H1 (cell line): ENCODE results near the gene SECTM1. TPM values are rescaled to one million over a fixed set of nuclear protein-coding genes. Genes with fewer than 3 reads are reported as not detected.
A peak's percentile ranks its signal among the peaks of the same experiment; 100 is the strongest.

ENCODE experiments used
- CTCF ChIA-PET: fragments of 300-600 bp; sonication (Branson Sonifier 250); formaldehyde crosslinking; loops from one replicate; lab custom pipeline; 2021; ENCODE audit not compliant: partially characterized antibody; lab: Charles Lee
- POLR2A ChIA-PET: fragments of 300-600 bp; sonication (Branson Sonifier 250); formaldehyde crosslinking; loops from one replicate; lab custom pipeline; 2021; ENCODE audit warnings: inconsistent platforms; ENCODE audit not compliant: partially characterized antibody; lab: Charles Lee
- DNase-seq, 2 experiments: peaks; one replicate each; pipeline versions ENCODE4 v3.0.0 to v3.0.0-alpha.2; 2010 to 2022; ENCODE audit warnings: low spot score in 2 of 2, low read depth in 1 of 2, mixed read lengths in 1 of 2
- FAIRE-seq: peaks from 2 replicates; lab custom pipeline; 2011; peaks lifted over from hg19 to GRCh38; lab: Jason Lieb, UNC
- H2AFZ ChIP-seq: 2 replicates; pipeline ENCODE4 v1.8.1; 2012; ENCODE audit warnings: low read length, inconsistent platforms
- H2AK5ac ChIP-seq: 2 replicates; pipeline ENCODE4 v1.6.1; 2013; ENCODE audit warnings: low read depth, low read length
- H2BK120ac ChIP-seq: replicated peaks from 2 replicates; pipeline ENCODE3; 2013; ENCODE audit warnings: low read depth, low read length, inconsistent platforms
- H2BK12ac ChIP-seq: 2 replicates; pipeline ENCODE4 v1.6.1; 2013; ENCODE audit warnings: low read depth, low read length
- H2BK15ac ChIP-seq: 2 replicates; pipeline ENCODE4 v1.6.1; 2013; ENCODE audit warnings: low read length
- H2BK20ac ChIP-seq: 2 replicates; pipeline ENCODE4 v1.6.1; 2013; ENCODE audit warnings: low read length
- H2BK5ac ChIP-seq: 2 replicates; pipeline ENCODE4 v1.6.1; 2013; ENCODE audit warnings: low read depth, low read length
- H3K14ac ChIP-seq: 2 replicates; pipeline ENCODE4 v1.6.1; 2013; ENCODE audit warnings: inconsistent platforms; ENCODE audit not compliant: insufficient read length
- H3K18ac ChIP-seq: 2 replicates; pipeline ENCODE4 v1.6.1; 2013; ENCODE audit warnings: low read length; ENCODE audit errors: extremely low read depth
- H3K23ac ChIP-seq: 2 replicates; pipeline ENCODE4 v1.6.1; 2013; ENCODE audit warnings: inconsistent platforms; ENCODE audit not compliant: insufficient read length
- H3K23me2 ChIP-seq: 2 replicates; pipeline ENCODE4 v1.6.1; 2013; ENCODE audit warnings: low read depth, low read length
- H3K27ac ChIP-seq: 2 replicates; pipeline ENCODE4 v1.6.1; 2011; ENCODE audit warnings: low read depth, low read length, inconsistent platforms
- H3K27me3 ChIP-seq, 4 experiments: replicated peaks in 1 of 4; 1 replicate in 1 of 4; 2 replicates in 3 of 4; pipeline versions ENCODE4 v1.6.1 to v1.8.1; 2011 to 2013; ENCODE audit warnings: low read length in 3 of 4, mild to moderate bottlenecking in 3 of 4, inconsistent platforms in 2 of 4, mixed read lengths in 2 of 4, moderate library complexity in 1 of 4; ENCODE audit not compliant: control insufficient read depth in 3 of 4, insufficient read depth in 3 of 4; ENCODE audit errors: extremely low read depth in 1 of 4
- H3K36me3 ChIP-seq, 4 experiments: 2 replicates each; pipeline versions ENCODE4 v1.6.1 to v1.8.1; 2011 to 2013; ENCODE audit warnings: mild to moderate bottlenecking in 4 of 4, low read length in 3 of 4, moderate library complexity in 2 of 4, control low read depth in 1 of 4, inconsistent platforms in 1 of 4; ENCODE audit not compliant: insufficient read depth in 4 of 4, control insufficient read depth in 2 of 4
- H3K4ac ChIP-seq: replicated peaks from 2 replicates; pipeline ENCODE3; 2013; ENCODE audit warnings: low read length, low read depth, mixed read lengths, inconsistent platforms; ENCODE audit not compliant: insufficient read length
- H3K4me1 ChIP-seq, 4 experiments: replicated peaks in 1 of 4; 1 replicate in 1 of 4; 2 replicates in 3 of 4; pipeline versions ENCODE4 v1.6.1 to v1.8.1; 2011 to 2013; ENCODE audit warnings: low read length in 3 of 4, inconsistent platforms in 2 of 4, mixed read lengths in 1 of 4; ENCODE audit not compliant: insufficient read depth in 4 of 4, control insufficient read depth in 3 of 4
- H3K4me2 ChIP-seq, 2 experiments: 2 replicates each; pipeline versions ENCODE4 v1.6.1 to v1.8.1; 2011 to 2013; ENCODE audit warnings: low read depth in 2 of 2, low read length in 2 of 2, control low read depth in 1 of 2, inconsistent platforms in 1 of 2, mild to moderate bottlenecking in 1 of 2; ENCODE audit not compliant: insufficient read depth in 1 of 2
- H3K4me3 ChIP-seq, 4 experiments: fragments of 200-600, 300-600 bp in 1 of 4; sonication (generic), shearing (Covaris generic), sonication (Bioruptor Twin) in 1 of 4; 2 replicates each; pipeline versions ENCODE4 v1.5.1 to v1.8.1; 2011 to 2016; ENCODE audit warnings: low read length in 4 of 4, low read depth in 3 of 4, control low read depth in 2 of 4, inconsistent platforms in 2 of 4, mild to moderate bottlenecking in 2 of 4, mixed read lengths in 1 of 4, moderate library complexity in 1 of 4; ENCODE audit not compliant: insufficient read depth in 2 of 4; ENCODE audit errors: extremely low read depth in 1 of 4
- H3K56ac ChIP-seq: replicated peaks from 2 replicates; pipeline ENCODE3; 2013; ENCODE audit warnings: low read depth, mild to moderate bottlenecking, mixed read lengths, low read length, inconsistent platforms; ENCODE audit not compliant: insufficient read length
- H3K79me1 ChIP-seq: 2 replicates; pipeline ENCODE4 v1.6.1; 2013; ENCODE audit warnings: low read depth, low read length, control low read depth
- H3K79me2 ChIP-seq, 2 experiments: 2 replicates each; pipeline versions ENCODE4 v1.6.1 to v1.8.1; 2012 to 2013; ENCODE audit warnings: low read length in 2 of 2, mild to moderate bottlenecking in 2 of 2, inconsistent platforms in 1 of 2; ENCODE audit not compliant: insufficient read depth in 2 of 2, control insufficient read depth in 1 of 2
- H3K9ac ChIP-seq, 4 experiments: replicated peaks in 1 of 4; 1 replicate in 1 of 4; 2 replicates in 3 of 4; pipeline versions ENCODE4 v1.6.1 to v1.8.1; 2011 to 2013; ENCODE audit warnings: low read depth in 3 of 4, low read length in 3 of 4, control low read depth in 2 of 4, mild to moderate bottlenecking in 2 of 4, moderate library complexity in 2 of 4, inconsistent platforms in 1 of 4; ENCODE audit errors: extremely low read depth in 1 of 4
- H3K9me3 ChIP-seq, 2 experiments: 2 replicates each; pipeline versions ENCODE4 v1.6.1 to v1.8.1; 2012 to 2013; ENCODE audit warnings: mild to moderate bottlenecking in 2 of 2, moderate library complexity in 2 of 2, control low read depth in 1 of 2, inconsistent platforms in 1 of 2, low read depth in 1 of 2, low read length in 1 of 2, mixed read lengths in 1 of 2; ENCODE audit not compliant: insufficient read depth in 2 of 2
- H4K20me1 ChIP-seq, 2 experiments: replicated peaks in 1 of 2; 2 replicates each; pipeline versions ENCODE3 to v1.8.1; 2011 to 2013; ENCODE audit warnings: inconsistent platforms in 2 of 2, low read length in 2 of 2, mild to moderate bottlenecking in 1 of 2; ENCODE audit not compliant: insufficient read depth in 2 of 2, control insufficient read depth in 1 of 2
- H4K5ac ChIP-seq: 2 replicates; pipeline ENCODE4 v1.6.1; 2013; ENCODE audit warnings: low read length, low read depth, mixed read lengths, inconsistent platforms; ENCODE audit not compliant: insufficient read length
- H4K8ac ChIP-seq: 2 replicates; pipeline ENCODE4 v1.8.0; 2013; ENCODE audit warnings: mild to moderate bottlenecking, moderate library complexity, low read length, inconsistent platforms; ENCODE audit not compliant: insufficient read depth; ENCODE audit errors: extremely low read depth
- H4K91ac ChIP-seq: replicated peaks from 2 replicates; pipeline ENCODE3; 2013; ENCODE audit warnings: low read length, mixed read lengths, inconsistent platforms; ENCODE audit not compliant: insufficient read length
- ASH2L ChIP-seq: fragments of 200-600, 300-600 bp; sonication (generic); IDR thresholded peaks from one replicate; pipeline ENCODE4 v1.7.1; 2017; ENCODE audit warnings: low read length
- CBX8 ChIP-seq: fragments of 300-800, 300-1000 bp; sonication (generic); IDR thresholded peaks from 2 replicates; pipeline ENCODE4 v1.7.1; 2016; ENCODE audit warnings: low read depth, low read length, borderline replicate concordance
- CTBP2 ChIP-seq: IDR thresholded peaks from 2 replicates; pipeline ENCODE4 v1.7.0; 2011; ENCODE audit warnings: borderline replicate concordance, mild to moderate bottlenecking, moderate library complexity, mixed read lengths, low read length; ENCODE audit not compliant: insufficient read depth, insufficient read length
- GTF2F1 ChIP-seq: IDR thresholded peaks from 2 replicates; pipeline ENCODE4 v1.6.1; 2012; ENCODE audit warnings: low read depth, low read length, improper control_type of control experiment, borderline replicate concordance
- KDM5A ChIP-seq: fragments of 200-600 bp; IDR thresholded peaks from 2 replicates; pipeline ENCODE4 v1.7.1; 2012; ENCODE audit warnings: mild to moderate bottlenecking, low read length, inconsistent platforms, mixed read lengths
- PHF8 ChIP-seq: fragments of 200-600 bp; sonication (generic); conservative IDR thresholded peaks from 2 replicates; pipeline ENCODE4 v1.7.1; 2012; ENCODE audit warnings: low read depth, mild to moderate bottlenecking, inconsistent platforms, low read length, moderate library complexity
- POLR2AphosphoS5 ChIP-seq: IDR thresholded peaks from 2 replicates; pipeline ENCODE4 v1.6.1; 2011; ENCODE audit warnings: low read depth, low read length
- WGBS, 2 experiments: shearing (Covaris generic) in 1 of 2; methylation state at CpG; one replicate each; pipeline versions ENCODE4 v1.1.6 to v1.1.7; 2013 to 2015; ENCODE audit warnings: low lambda C conversion rate in 2 of 2, mixed read lengths in 2 of 2, inconsistent platforms in 1 of 2, low coverage in 1 of 2, missing lambda C conversion rate in 1 of 2; ENCODE audit not compliant: insufficient replicate concordance in 2 of 2, insufficient coverage in 1 of 2, insufficient read length in 1 of 2; ENCODE audit errors: extremely low coverage in 1 of 2, missing lambda C conversion rate in 1 of 2; 5-methylcytosine and 5-hydroxymethylcytosine counted together
- polyA plus RNA-seq, 7 experiments: library from polyadenylated mRNA; depleted of rRNA in 3 of 7; stranded (reverse) in 5 of 7; unstranded in 2 of 7; fragments of >200 nt in 5 of 7; fragments of 200-250 nt in 2 of 7; gene quantifications; 1 replicate in 5 of 7; 2 replicates in 1 of 7; 4 replicates in 1 of 7; pipeline versions ENCODE4 v1.2.1 to v1.2.3, GENCODE V29; 2011 to 2013; ENCODE audit warnings: missing spikeins in 2 of 7, mixed read lengths in 2 of 7
- total RNA-seq: library from RNA; stranded (reverse); fragmentation: NEBNext Ultra II Directional; extraction: Animal tissue kit (Norgen Biotek cat#: 25700); gene quantifications from 2 replicates; pipeline ENCODE4 v1.2.1, GENCODE V29; 2021
- TF ChIP-seq, protein P1 (sequence below): IDR thresholded peaks from 2 replicates; pipeline ENCODE4 v1.6.1; 2012; ENCODE audit warnings: inconsistent platforms
- TF ChIP-seq, protein P2 (sequence below): IDR thresholded peaks from 2 replicates; pipeline ENCODE4 v1.6.1; 2012; ENCODE audit warnings: inconsistent platforms

Gene SECTM1
- total and polyA plus RNA-seq, 2 of the 8 experiments (the other 6 are each of a cell fraction or from before 2014, with no cell fraction given): 0.20 to 0.65 TPM

DNA sequence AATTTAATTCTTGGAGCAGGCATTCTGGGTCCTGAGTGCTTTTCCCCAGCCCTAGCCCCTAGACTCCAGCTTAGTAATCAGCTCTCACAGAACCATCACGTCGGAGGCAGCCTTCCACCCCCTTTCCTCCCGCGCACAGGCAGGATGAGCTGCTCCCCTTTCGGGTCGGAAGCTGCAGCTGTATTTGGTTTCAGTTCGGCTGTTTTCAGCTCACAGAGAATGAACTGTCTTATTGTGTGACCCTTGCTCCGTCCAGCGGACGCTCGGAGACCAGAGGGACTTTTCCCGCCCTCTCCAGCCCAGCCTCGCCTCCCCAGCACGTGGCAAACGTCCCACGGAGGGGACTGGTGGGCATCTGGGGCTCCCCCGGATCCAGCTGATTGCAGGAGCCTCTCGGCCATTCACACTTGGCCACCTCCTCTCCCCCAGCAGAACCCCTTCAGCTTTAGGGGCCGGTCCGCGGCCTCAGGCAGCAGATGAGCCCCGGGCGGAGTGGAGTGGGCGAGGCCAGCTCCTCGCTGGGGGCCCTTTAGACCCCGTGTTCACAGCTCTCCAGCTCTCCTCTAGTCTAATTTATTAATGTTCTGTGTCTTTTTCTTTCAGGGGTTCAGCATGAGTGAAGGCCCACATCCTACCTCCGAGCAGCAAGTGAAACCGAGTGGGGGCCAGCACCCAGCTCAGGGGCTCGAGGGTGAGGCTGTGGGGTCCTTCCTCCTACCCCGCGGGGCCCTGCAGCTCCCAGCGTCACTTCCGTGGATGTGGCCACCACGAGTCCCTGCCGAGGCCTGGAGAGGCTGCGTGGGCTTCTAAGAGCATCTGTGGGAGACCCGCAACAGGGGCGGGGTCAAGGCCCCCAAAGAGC, 37.1 kb upstream of the SECTM1 start:
- Histone ChIP-seq H2BK20ac (no peak overlapping the region), H3K79me2 (no peaks in the 10 kb centered on the region), H3K14ac (no peak overlapping the region), H3K9me3 (no peaks in the 10 kb centered on the region; a peak in 1 of 4 replicates), H2AFZ (no peak overlapping the region), H3K27me3 (peaks cover 28 to 61% (median 49%) of the 10 kb centered on the region in 4 experiments), H3K4me2 (peak overlapping the region; percentile 59 to 67; a peak in 3 of 4 replicates), H2BK5ac (no peak overlapping the region), H4K8ac (no peak overlapping the region), H4K5ac (no peak overlapping the region), H2BK15ac (no peak overlapping the region), H3K9ac (no peak overlapping the region), H3K36me3 (no peaks in the 10 kb centered on the region), H3K23me2 (peaks cover 7% of the 10 kb centered on the region; the same call in 1 of the 2 replicates), H3K23ac (no peak overlapping the region), H2BK120ac (no peak overlapping the region), H4K20me1 (peaks cover 0 to 4% of the 10 kb centered on the region in 2 experiments), H3K18ac (no peak overlapping the region), H3K4me3 (peak overlapping the region in 3 of 4 experiments; percentile 14 to 61 (median 23); a peak in 2 of 8 replicates), H4K91ac (no peak overlapping the region), H3K4ac (no peak overlapping the region), H3K79me1 (no peaks in the 10 kb centered on the region), H2BK12ac (no peak overlapping the region), H3K4me1 (peaks cover 0 to 6% (median 0%) of the 10 kb centered on the region in 4 experiments; a peak in 1 of 7 replicates), H3K27ac (no peak overlapping the region), H2AK5ac (no peak overlapping the region), H3K56ac (no peak overlapping the region)
- ChIA-PET CTCF (interaction anchor here (0.6 to 2.4 kb wide), 9 partner anchors 10 to 134 kb away, joined by 3 to 15 read pairs (median 3); no protein-coding TSS in a partner anchor), POLR2A (interaction anchor here (0.6 to 1.4 kb wide), 5 partner anchors 8 to 28 kb away, joined by 3 to 5 read pairs (median 3); no protein-coding TSS in a partner anchor)
- no peak for TF ChIP-seq POLR2AphosphoS5
- TF ChIP-seq, protein P1, sequence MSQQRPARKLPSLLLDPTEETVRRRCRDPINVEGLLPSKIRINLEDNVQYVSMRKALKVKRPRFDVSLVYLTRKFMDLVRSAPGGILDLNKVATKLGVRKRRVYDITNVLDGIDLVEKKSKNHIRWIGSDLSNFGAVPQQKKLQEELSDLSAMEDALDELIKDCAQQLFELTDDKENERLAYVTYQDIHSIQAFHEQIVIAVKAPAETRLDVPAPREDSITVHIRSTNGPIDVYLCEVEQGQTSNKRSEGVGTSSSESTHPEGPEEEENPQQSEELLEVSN: peak; percentile 98
- TF ChIP-seq, protein P2, sequence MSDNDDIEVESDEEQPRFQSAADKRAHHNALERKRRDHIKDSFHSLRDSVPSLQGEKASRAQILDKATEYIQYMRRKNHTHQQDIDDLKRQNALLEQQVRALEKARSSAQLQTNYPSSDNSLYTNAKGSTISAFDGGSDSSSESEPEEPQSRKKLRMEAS: peak; percentile 84
- no peak for TF ChIP-seq PHF8
- no peak for TF ChIP-seq ASH2L
- no peak for TF ChIP-seq CTBP2
- no peak for TF ChIP-seq GTF2F1
- no peak for TF ChIP-seq KDM5A
- no peak for TF ChIP-seq CBX8
- DNase-seq: no peak
- no peak for FAIRE-seq
- WGBS, 2 experiments: 70% methylated on average over 37 of the region's 38 CpGs; no CpG with 5 or more reads in 1 of the 2 experiments
